Muscle layer of colon (tissue), 2 donors: Measurements from ENCODE around the gene CYLD.
A peak's percentile ranks its signal among the peaks of the same experiment; 100 is the strongest.

Experiments used
- H3K27ac ChIP-seq: one replicate; pipeline ENCODE4 v1.7.0; 2013; ENCODE audit warnings: low read depth, mild to moderate bottlenecking, low read length, moderate library complexity
- H3K27me3 ChIP-seq, 2 donors: one replicate each; pipeline ENCODE4 v1.7.0; 2013; ENCODE audit warnings: low read length in 2 of 2, mild to moderate bottlenecking in 2 of 2; ENCODE audit not compliant: insufficient read depth in 2 of 2, control insufficient read depth in 1 of 2
- H3K36me3 ChIP-seq: one replicate; pipeline ENCODE4 v1.7.0; 2013; ENCODE audit warnings: mild to moderate bottlenecking, low read length; ENCODE audit not compliant: insufficient read depth
- H3K4me1 ChIP-seq: one replicate; pipeline ENCODE4 v1.7.0; 2013; ENCODE audit warnings: mild to moderate bottlenecking, low read length; ENCODE audit not compliant: insufficient read depth
- H3K4me3 ChIP-seq, 2 donors: one replicate each; pipeline ENCODE4 v1.7.0; 2013; ENCODE audit warnings: low read length in 2 of 2, low read depth in 1 of 2, mild to moderate bottlenecking in 1 of 2, moderate library complexity in 1 of 2
- H3K9ac ChIP-seq: one replicate; pipeline ENCODE4 v1.7.0; 2013; ENCODE audit warnings: low read length
- H3K9me3 ChIP-seq: one replicate; pipeline ENCODE4 v1.7.0; 2013; ENCODE audit warnings: mild to moderate bottlenecking, low read length
- donor health status: abdominal sarcoma.
- donor health status: Adenocarcinoma of cecum.

CYLD gene

GRCh38 chr16:50743581-50744225 is 1.8 kb downstream of the CYLD start:
- H3K27me3 ChIP-seq, result no peaks in the 10 kb centered on the region
- no peak overlapping the region for H3K4me3 ChIP-seq
- H3K9me3 ChIP-seq, result no peaks in the 10 kb centered on the region
- no peak overlapping the region for H3K27ac ChIP-seq
- H3K4me1 ChIP-seq, result peaks cover 19% of the 10 kb centered on the region
- H3K36me3 ChIP-seq, result no peaks in the 10 kb centered on the region
- H3K9ac ChIP-seq, result peak overlapping the region; percentile 40

- H3K36me3 ChIP-seq, result peaks cover 5% of the 10 kb centered on the region
- H3K4me3 ChIP-seq, result no peak overlapping the region
- H3K9ac ChIP-seq, result no peak overlapping the region
- H3K4me1 ChIP-seq, result peaks cover 19% of the 10 kb centered on the region
- H3K27me3 ChIP-seq, result no peaks in the 10 kb centered on the region
- H3K27ac ChIP-seq, result no peak overlapping the region
- no peaks in the 10 kb centered on the region for H3K9me3 ChIP-seq
These were observed 3.0 kb downstream of the CYLD start for GRCh38 chr16:50744881-50745280.

- no peak overlapping the region for H3K27ac ChIP-seq
- peaks cover 21% of the 10 kb centered on the region for H3K4me1 ChIP-seq
- no peak overlapping the region for H3K4me3 ChIP-seq
- no peaks in the 10 kb centered on the region for H3K9me3 ChIP-seq
- no peaks in the 10 kb centered on the region for H3K27me3 ChIP-seq
- peaks cover 11% of the 10 kb centered on the region for H3K36me3 ChIP-seq
- H3K9ac ChIP-seq, result no peak overlapping the region
These were observed 4.1 kb downstream of the CYLD start for GRCh38 chr16:50745940-50746339.

GRCh38 chr16:50747207-50747956 is 5.5 kb downstream of the CYLD start:
- peaks cover 24% of the 10 kb centered on the region for H3K4me1 ChIP-seq
- H3K27me3 ChIP-seq, result no peaks in the 10 kb centered on the region
- H3K27ac ChIP-seq, result no peak overlapping the region
- peaks cover 12% of the 10 kb centered on the region for H3K36me3 ChIP-seq
- H3K9me3 ChIP-seq, result no peaks in the 10 kb centered on the region
- no peak overlapping the region for H3K9ac ChIP-seq
- no peak overlapping the region for H3K4me3 ChIP-seq

- Histone ChIP-seq H3K36me3 (peaks cover 29% of the 10 kb centered on the region), H3K27me3 (no peaks in the 10 kb centered on the region), H3K4me3 (no peak overlapping the region), H3K27ac (no peak overlapping the region), H3K9ac (no peak overlapping the region), H3K9me3 (no peaks in the 10 kb centered on the region), H3K4me1 (peaks cover 12% of the 10 kb centered on the region)
These were observed 9.6 kb downstream of the CYLD start for GRCh38 chr16:50751528-50751927.

- Histone ChIP-seq H3K4me3 (no peak overlapping the region), H3K27me3 (no peaks in the 10 kb centered on the region), H3K27ac (no peak overlapping the region), H3K4me1 (peaks cover 7% of the 10 kb centered on the region), H3K36me3 (peaks cover 29% of the 10 kb centered on the region), H3K9ac (no peak overlapping the region), H3K9me3 (no peaks in the 10 kb centered on the region)
These were observed 10.8 kb downstream of the CYLD start for GRCh38 chr16:50752471-50753235.

- Histone ChIP-seq H3K36me3 (peaks cover 18% of the 10 kb centered on the region), H3K4me1 (no peaks in the 10 kb centered on the region), H3K4me3 (no peak overlapping the region), H3K27me3 (no peaks in the 10 kb centered on the region), H3K9ac (no peak overlapping the region), H3K9me3 (no peaks in the 10 kb centered on the region), H3K27ac (no peak overlapping the region)
These were observed 14.6 kb downstream of the CYLD start for GRCh38 chr16:50756473-50756872.

GRCh38 chr16:50761267-50761666 is 19.4 kb downstream of the CYLD start:
- H3K4me3 ChIP-seq, result no peak overlapping the region
- no peaks in the 10 kb centered on the region for H3K4me1 ChIP-seq
- H3K27ac ChIP-seq, result no peak overlapping the region
- H3K27me3 ChIP-seq, result no peaks in the 10 kb centered on the region
- H3K9me3 ChIP-seq, result no peaks in the 10 kb centered on the region
- no peaks in the 10 kb centered on the region for H3K36me3 ChIP-seq
- no peak overlapping the region for H3K9ac ChIP-seq

- Histone ChIP-seq H3K27me3 (no peaks in the 10 kb centered on the region), H3K4me3 (no peak overlapping the region), H3K9ac (no peak overlapping the region), H3K36me3 (no peaks in the 10 kb centered on the region), H3K9me3 (no peaks in the 10 kb centered on the region), H3K4me1 (no peaks in the 10 kb centered on the region), H3K27ac (no peak overlapping the region)
These were observed 20.4 kb downstream of the CYLD start for GRCh38 chr16:50762241-50762640.

GRCh38 chr16:50763211-50763610 is 21.3 kb downstream of the CYLD start:
- Histone ChIP-seq H3K4me1 (no peaks in the 10 kb centered on the region), H3K27ac (no peak overlapping the region), H3K27me3 (no peaks in the 10 kb centered on the region), H3K9ac (no peak overlapping the region), H3K9me3 (no peaks in the 10 kb centered on the region), H3K36me3 (no peaks in the 10 kb centered on the region), H3K4me3 (no peak overlapping the region)

- Histone ChIP-seq H3K27ac (no peak overlapping the region), H3K9ac (no peak overlapping the region), H3K27me3 (no peaks in the 10 kb centered on the region), H3K4me1 (no peaks in the 10 kb centered on the region), H3K9me3 (no peaks in the 10 kb centered on the region), H3K4me3 (no peak overlapping the region), H3K36me3 (no peaks in the 10 kb centered on the region)
These were observed 23.4 kb downstream of the CYLD start for GRCh38 chr16:50765260-50765659.
